K562 treated with DMSO at 1 percent for 12 hours (cell line): ENCODE results near the gene ASB1. TPM values are rescaled to one million over a fixed set of nuclear protein-coding genes. Genes with fewer than 3 reads are reported as not detected.

Experiments
- total RNA-seq: library from RNA; unstranded; fragments of 300-600 nt; gene quantifications from 2 replicates; pipeline ENCODE4 v1.2.3, GENCODE V29; 2022; ENCODE audit not compliant: insufficient read depth

The ASB1 gene, protein sequence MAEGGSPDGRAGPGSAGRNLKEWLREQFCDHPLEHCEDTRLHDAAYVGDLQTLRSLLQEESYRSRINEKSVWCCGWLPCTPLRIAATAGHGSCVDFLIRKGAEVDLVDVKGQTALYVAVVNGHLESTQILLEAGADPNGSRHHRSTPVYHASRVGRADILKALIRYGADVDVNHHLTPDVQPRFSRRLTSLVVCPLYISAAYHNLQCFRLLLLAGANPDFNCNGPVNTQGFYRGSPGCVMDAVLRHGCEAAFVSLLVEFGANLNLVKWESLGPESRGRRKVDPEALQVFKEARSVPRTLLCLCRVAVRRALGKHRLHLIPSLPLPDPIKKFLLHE
- total RNA-seq, result 10.4 and 13.6 TPM in 2 replicates

GRCh38 chr2:238426568-238427434, at the start of gene ASB1:
Gene ASB1, plus strand, starts transcription at chr2:238426927. Its CDS starts 144 bp downstream, at chr2:238427071.

Other genes with a start within 250 kb of the ASB1 start
- 26.2 and 39.8 TPM in 2 replicates for gene ILKAP, start 223.2 kb upstream of the ASB1 start, total RNA-seq
- gene HES6, start 186.9 kb upstream of the ASB1 start, total RNA-seq, result 170 and 238 TPM in 2 replicates
- 0.42 and 0.91 TPM in 2 replicates for gene PER2, start 138.3 kb upstream of the ASB1 start, total RNA-seq
- 4.8 and 6.8 TPM in 2 replicates for gene TRAF3IP1, start 106.4 kb upstream of the ASB1 start, total RNA-seq